HG02571 (cell line): ENCODE measurements around the gene SSBP2.
"Not testable (repeated sequence)": the region's sequence is repeated elsewhere in the genome, so short reads cannot be mapped to it uniquely, and the experiment has no call there.

Source experiments
- ATAC-seq: cut with Tn5 transposase; IDR thresholded peaks from one replicate; pipeline ENCODE4 v1.9.1; 2021; ENCODE audit warnings: mild to moderate bottlenecking, moderate library complexity; ENCODE audit not compliant: unreplicated experiment

The SSBP2 gene

GRCh38 chr5:81740758-81741157, 10.1 kb downstream of the SSBP2 start:
- no peak for ATAC-seq

- ATAC-seq = no peak
These were observed 11.6 kb downstream of the SSBP2 start for GRCh38 chr5:81739291-81739690.

- ATAC-seq = no peak
These were observed 21.6 kb downstream of the SSBP2 start for GRCh38 chr5:81729276-81729675.

- ATAC-seq = no peak
These were observed 22.6 kb downstream of the SSBP2 start for GRCh38 chr5:81728301-81728700.

- no peak for ATAC-seq
These were observed 24.6 kb downstream of the SSBP2 start for GRCh38 chr5:81726297-81726696.

- ATAC-seq = no peak
These were observed 26.3 kb downstream of the SSBP2 start for GRCh38 chr5:81724571-81724970.

GRCh38 chr5:81724108-81724507, 26.8 kb downstream of the SSBP2 start:
- ATAC-seq = no peak

- ATAC-seq = no peak
These were observed 29.8 kb downstream of the SSBP2 start for GRCh38 chr5:81721049-81721448.

- no peak for ATAC-seq
These were observed 31.1 kb downstream of the SSBP2 start for GRCh38 chr5:81719743-81720345.

GRCh38 chr5:81718300-81718699, 32.6 kb downstream of the SSBP2 start:
- ATAC-seq = no peak

- no peak for ATAC-seq
These were observed 33.0 kb downstream of the SSBP2 start for GRCh38 chr5:81717860-81718259.

- ATAC-seq = no peak
These were observed 33.7 kb downstream of the SSBP2 start for GRCh38 chr5:81717226-81717625.

GRCh38 chr5:81714076-81714475, 36.8 kb downstream of the SSBP2 start:
- ATAC-seq = not testable (repeated sequence)

- no peak for ATAC-seq
These were observed 42.0 kb downstream of the SSBP2 start for GRCh38 chr5:81708889-81709288.

GRCh38 chr5:81703840-81704239, 47.1 kb downstream of the SSBP2 start:
- no peak for ATAC-seq

GRCh38 chr5:81700166-81700565, 50.7 kb downstream of the SSBP2 start:
- ATAC-seq = no peak

GRCh38 chr5:81698813-81699212, 52.1 kb downstream of the SSBP2 start:
- no peak for ATAC-seq

- no peak for ATAC-seq
These were observed 54.2 kb downstream of the SSBP2 start for GRCh38 chr5:81696418-81697397.

- ATAC-seq = no peak
These were observed 56.2 kb downstream of the SSBP2 start for GRCh38 chr5:81694726-81695125.

GRCh38 chr5:81688215-81688614, 62.7 kb downstream of the SSBP2 start:
- ATAC-seq = no peak

GRCh38 chr5:81687292-81687691, 63.6 kb downstream of the SSBP2 start:
- no peak for ATAC-seq

GRCh38 chr5:81685471-81685870, 65.4 kb downstream of the SSBP2 start:
- ATAC-seq = no peak
